ENCODE data around the gene INSR.
"Not testable (repeated sequence)": the region's sequence is repeated elsewhere in the genome, so short reads cannot be mapped to it uniquely, and the experiment has no call there.

The INSR gene

GRCh38 chr19:7311911-7312310 lies 17.7 kb upstream of the INSR start:
- no peak overlapping the region for H3K27ac ChIP-seq (ENCODE audit: low read length)
- H3K79me2 ChIP-seq (ENCODE audit: insufficient read depth, low read length) = no peaks in the 10 kb centered on the region
- no peak overlapping the region for H3K4me2 ChIP-seq (ENCODE audit: insufficient read depth, low read length)
- no peaks in the 10 kb centered on the region for H3K4me1 ChIP-seq (ENCODE audit: insufficient read depth, low read length)
- ATAC-seq (ENCODE audit: insufficient read depth, low read depth) (no peak), DNase-seq (no peak)
- H3K9ac ChIP-seq (ENCODE audit: low read depth, low read length) = no peak overlapping the region
- no peak overlapping the region for H2AFZ ChIP-seq (ENCODE audit: low read depth, low read length)
- no peaks in the 10 kb centered on the region for H3K9me3 ChIP-seq (ENCODE audit: insufficient read depth, low read length, severe bottlenecking)
- H3K27me3 ChIP-seq (ENCODE audit: insufficient read depth, low read length, poor library complexity) = no peaks in the 10 kb centered on the region
- no peak overlapping the region for H3K4me3 ChIP-seq (ENCODE audit: low read depth in 1 of 2, low read length in 2 of 2)
- H3K36me3 ChIP-seq (ENCODE audit: insufficient read depth, low read length) = no peaks in the 10 kb centered on the region
- no peaks in the 10 kb centered on the region for H4K20me1 ChIP-seq (ENCODE audit: insufficient read depth, low read length)
- TF ChIP-seq EZH2 (IDR thresholded peaks at IDR 0.05; ENCODE audit: borderline replicate concordance, low read depth, low read length, severe bottlenecking) (no peak), CTCF (IDR thresholded peaks at IDR 0.05; ENCODE audit: borderline replicate concordance, extremely low read depth, low read length, poor library complexity, severe bottlenecking) (no peak)

- not testable (repeated sequence) for H3K27me3 ChIP-seq (ENCODE audit: insufficient read depth, low read length, poor library complexity); H3K27ac ChIP-seq (ENCODE audit: low read length); H3K9me3 ChIP-seq (ENCODE audit: insufficient read depth, low read length, severe bottlenecking); H3K79me2 ChIP-seq (ENCODE audit: insufficient read depth, low read length); H3K9ac ChIP-seq (ENCODE audit: low read depth, low read length); H3K36me3 ChIP-seq (ENCODE audit: insufficient read depth, low read length); DNase-seq; H3K4me1 ChIP-seq (ENCODE audit: insufficient read depth, low read length); H4K20me1 ChIP-seq (ENCODE audit: insufficient read depth, low read length); ATAC-seq (ENCODE audit: insufficient read depth, low read depth); H3K4me3 ChIP-seq (ENCODE audit: low read depth in 1 of 2, low read length in 2 of 2); H2AFZ ChIP-seq (ENCODE audit: low read depth, low read length); H3K4me2 ChIP-seq (ENCODE audit: insufficient read depth, low read length)
These were observed 14.1 kb upstream of the INSR start for GRCh38 chr19:7308327-7308726.

- no peak overlapping the region for H2AFZ ChIP-seq (ENCODE audit: low read depth, low read length)
- H3K79me2 ChIP-seq (ENCODE audit: insufficient read depth, low read length) = no peaks in the 10 kb centered on the region
- H4K20me1 ChIP-seq (ENCODE audit: insufficient read depth, low read length) = no peaks in the 10 kb centered on the region
- no peak overlapping the region for H3K4me3 ChIP-seq (ENCODE audit: low read depth in 1 of 2, low read length in 2 of 2)
- no peak overlapping the region for H3K27ac ChIP-seq (ENCODE audit: low read length)
- no peaks in the 10 kb centered on the region for H3K27me3 ChIP-seq (ENCODE audit: insufficient read depth, low read length, poor library complexity)
- H3K4me1 ChIP-seq (ENCODE audit: insufficient read depth, low read length) = no peaks in the 10 kb centered on the region
- TF ChIP-seq CTCF (IDR thresholded peaks at IDR 0.05; ENCODE audit: borderline replicate concordance, extremely low read depth, low read length, poor library complexity, severe bottlenecking) = no peak
- no peak for TF ChIP-seq EZH2 (IDR thresholded peaks at IDR 0.05; ENCODE audit: borderline replicate concordance, low read depth, low read length, severe bottlenecking)
- no peaks in the 10 kb centered on the region for H3K36me3 ChIP-seq (ENCODE audit: insufficient read depth, low read length)
- H3K9ac ChIP-seq (ENCODE audit: low read depth, low read length) = no peak overlapping the region
- ATAC-seq (ENCODE audit: insufficient read depth, low read depth) (no peak), DNase-seq (no peak)
- H3K4me2 ChIP-seq (ENCODE audit: insufficient read depth, low read length) = no peak overlapping the region
- no peaks in the 10 kb centered on the region for H3K9me3 ChIP-seq (ENCODE audit: insufficient read depth, low read length, severe bottlenecking)
These were observed 13.5 kb upstream of the INSR start for GRCh38 chr19:7307590-7308218.

- DNase-seq = no peak
- Histone ChIP-seq H4K20me1 (ENCODE audit: insufficient read depth, low read length) (no peaks in the 10 kb centered on the region), H3K27ac (ENCODE audit: low read length) (no peak overlapping the region), H3K27me3 (ENCODE audit: insufficient read depth, low read length, poor library complexity) (no peaks in the 10 kb centered on the region), H3K4me2 (ENCODE audit: insufficient read depth, low read length) (no peak overlapping the region), H3K36me3 (ENCODE audit: insufficient read depth, low read length) (no peaks in the 10 kb centered on the region), H3K9me3 (ENCODE audit: insufficient read depth, low read length, severe bottlenecking) (no peaks in the 10 kb centered on the region), H3K4me1 (ENCODE audit: insufficient read depth, low read length) (no peaks in the 10 kb centered on the region), H3K79me2 (ENCODE audit: insufficient read depth, low read length) (no peaks in the 10 kb centered on the region), H3K4me3 (ENCODE audit: low read depth in 1 of 2, low read length in 2 of 2) (no peak overlapping the region), H2AFZ (ENCODE audit: low read depth, low read length) (no peak overlapping the region), H3K9ac (ENCODE audit: low read depth, low read length) (no peak overlapping the region)
- ATAC-seq (ENCODE audit: insufficient read depth, low read depth) = no peak
- TF ChIP-seq EZH2 (IDR thresholded peaks at IDR 0.05; ENCODE audit: borderline replicate concordance, low read depth, low read length, severe bottlenecking) (no peak), CTCF (IDR thresholded peaks at IDR 0.05; ENCODE audit: borderline replicate concordance, extremely low read depth, low read length, poor library complexity, severe bottlenecking) (no peak)
These were observed 10.0 kb upstream of the INSR start for GRCh38 chr19:7304200-7304599.

All from DND-41 (cell line).